Epithelial cell of esophagus (primary cell): ENCODE measurements around the gene PIP4K2A.
"Not testable (repeated sequence)": the region's sequence is repeated elsewhere in the genome, so short reads cannot be mapped to it uniquely, and the experiment has no call there.

Experiments used
- DNase-seq: peaks from one replicate; pipeline ENCODE4 v3.0.0; 2010; ENCODE audit warnings: low read depth
- H3K4me3 ChIP-seq: 2 replicates; pipeline ENCODE4 v1.5.1; 2011; ENCODE audit warnings: mild to moderate bottlenecking, low read length, control low read depth
- CTCF ChIP-seq: IDR thresholded peaks from 2 replicates; pipeline ENCODE4 v1.5.1; 2011; ENCODE audit warnings: low read depth, mild to moderate bottlenecking, low read length, control low read depth, inconsistent platforms; ENCODE audit not compliant: insufficient read depth; ENCODE audit errors: missing control alignments

The PIP4K2A gene

DNA sequence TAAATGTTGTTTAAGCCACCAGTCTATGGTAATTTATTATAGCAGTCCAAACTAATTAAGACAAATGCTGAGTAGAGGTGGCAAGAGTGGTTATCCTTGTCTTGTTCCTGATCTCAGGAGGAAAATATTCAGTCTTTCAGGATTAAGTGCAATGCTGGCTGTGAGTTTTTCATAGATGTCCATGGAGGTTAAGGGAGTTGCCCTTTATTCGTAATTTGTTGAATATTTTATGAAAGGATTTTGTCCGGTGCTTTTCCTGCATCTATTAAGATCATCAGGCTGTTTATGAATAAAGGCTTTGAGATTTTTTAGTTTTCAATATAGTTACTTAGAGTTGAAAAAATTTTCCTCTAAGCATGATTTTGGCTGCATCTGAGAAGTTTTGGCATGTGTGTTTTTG is 186.9 kb downstream of the PIP4K2A start:
- DNase-seq, result no peak
- H3K4me3 ChIP-seq, result no peak overlapping the region
- no peak for TF ChIP-seq CTCF

GRCh38 chr10:22524333-22524732 is 190.0 kb downstream of the PIP4K2A start:
- DNase-seq, H3K4me3 ChIP-seq: not testable (repeated sequence)

DNA sequence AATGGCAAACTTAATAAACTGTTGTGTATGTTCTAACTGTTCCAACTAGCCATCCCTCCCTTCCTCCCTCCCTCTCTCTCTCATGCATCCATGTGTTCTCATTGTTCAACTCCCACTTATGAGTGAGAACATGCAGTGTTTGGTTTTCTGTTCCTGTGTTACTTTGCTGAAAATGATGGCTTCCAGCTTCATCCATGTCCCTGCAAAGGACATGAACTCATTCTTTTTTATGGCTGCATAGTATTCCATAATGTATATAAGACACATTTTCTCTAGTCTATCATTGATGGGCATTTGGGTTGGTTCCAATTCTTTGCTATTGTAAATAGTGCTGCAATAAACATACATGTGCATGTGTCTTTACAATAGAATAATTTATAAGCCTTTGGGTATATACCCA is 193.7 kb downstream of the PIP4K2A start:
- not testable (repeated sequence) for DNase-seq, H3K4me3 ChIP-seq

- DNase-seq, result no peak
- no peak overlapping the region for H3K4me3 ChIP-seq
Measured at GRCh38 chr10:22518167-22518724, 196.1 kb downstream of the PIP4K2A start.

GRCh38 chr10:22515009-22515408 is 199.4 kb downstream of the PIP4K2A start:
- DNase-seq, result no peak
- no peak for TF ChIP-seq CTCF
- no peak overlapping the region for H3K4me3 ChIP-seq

More at GRCh38 chr10:22518167-22518724, 196.1 kb downstream of the PIP4K2A start:
- no peak for TF ChIP-seq CTCF

- H3K4me3 ChIP-seq, DNase-seq: not testable (repeated sequence)
Measured at GRCh38 chr10:22514414-22514758, 200.0 kb downstream of the PIP4K2A start.

DNA sequence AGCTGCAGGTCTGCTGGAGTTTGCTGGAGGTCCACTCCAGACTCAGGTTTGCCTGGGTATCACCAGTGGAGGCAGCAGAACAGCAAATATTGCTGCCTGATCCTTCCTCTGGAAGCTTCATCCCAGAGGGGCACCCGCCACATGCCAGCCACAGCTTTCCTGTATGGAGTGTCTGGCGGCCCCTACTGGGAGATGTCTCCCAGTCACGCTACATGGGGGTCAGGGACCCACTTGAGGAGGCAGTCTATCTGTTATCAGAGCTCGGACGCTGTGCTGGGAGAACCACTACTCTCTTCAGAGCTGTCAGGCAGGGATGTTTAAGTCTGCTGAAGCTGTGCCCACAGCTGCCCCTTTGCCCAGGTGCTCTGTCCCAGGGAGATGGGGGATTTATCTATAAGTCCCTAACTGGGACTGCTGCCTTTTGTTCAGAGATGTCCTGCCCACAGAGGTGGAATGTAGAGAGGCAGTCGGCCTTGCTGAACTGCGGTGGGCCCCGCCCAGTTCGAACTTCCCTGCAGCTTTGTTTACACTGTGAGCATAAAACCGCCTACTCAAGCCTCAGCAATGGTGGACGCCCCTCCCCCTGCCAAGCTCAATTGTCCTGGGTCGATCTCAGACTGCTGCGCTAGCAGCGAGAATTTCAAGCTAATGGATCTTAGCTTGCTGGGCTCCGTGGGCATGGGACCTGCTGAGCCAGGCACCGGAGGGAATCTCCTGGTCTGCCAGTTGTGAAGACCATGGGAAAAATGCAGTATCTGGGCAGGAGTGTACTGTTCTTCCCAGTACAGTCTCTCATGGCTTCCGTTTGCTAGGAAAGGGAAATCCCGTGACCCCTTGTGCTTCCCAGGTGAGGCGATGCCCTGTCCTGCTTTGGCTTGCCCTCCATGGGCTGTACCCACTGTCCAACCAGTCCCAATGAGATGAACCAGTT is 200.6 kb downstream of the PIP4K2A start:
- DNase-seq, result peak; percentile 52
- H3K4me3 ChIP-seq, result peak overlapping the region; percentile 15

- not testable (repeated sequence) for H3K4me3 ChIP-seq, DNase-seq
Measured at GRCh38 chr10:22512015-22512414, 202.4 kb downstream of the PIP4K2A start.

- not testable (repeated sequence) for H3K4me3 ChIP-seq, DNase-seq
Measured at GRCh38 chr10:22508214-22508613, 206.2 kb downstream of the PIP4K2A start.

GRCh38 chr10:22505911-22506685 is 208.3 kb downstream of the PIP4K2A start:
- TF ChIP-seq CTCF, result no peak
- no peak for DNase-seq
- no peak overlapping the region for H3K4me3 ChIP-seq
